ENCODE data around the gene CYB561. TPM values are rescaled to one million over a fixed set of nuclear protein-coding genes. Genes with fewer than 3 reads are reported as not detected.

Gene CYB561
- total RNA-seq, 1 experiment from 2014 or later: 35.1 TPM

GRCh38 chr17:63382826-63383225, 63.3 kb downstream of the CYB561 start:
- Mint-ChIP-seq H3K9me3 (peaks cover 7% of the 10 kb centered on the region), H3K4me3 (no peak overlapping the region), H3K4me1 (no peaks in the 10 kb centered on the region), H3K27me3 (ENCODE audit: low read depth) (no peaks in the 10 kb centered on the region), H3K36me3 (peaks cover 3% of the 10 kb centered on the region; the same call in 1 of the 2 replicates), H3K27ac (no peak overlapping the region)
- POLR2A ChIA-PET: no interaction called here
- ATAC-seq: no peak
- no peak for TF ChIP-seq NR1H2 (CRISPR knock-in tag; IDR thresholded peaks at IDR 0.05)
- TF ChIP-seq CBFB (CRISPR knock-in tag; IDR thresholded peaks at IDR 0.05; ENCODE audit: low read depth): no peak
- no peak for TF ChIP-seq FOXP1 (CRISPR knock-in tag; IDR thresholded peaks at IDR 0.05; ENCODE audit: borderline replicate concordance)
- TF ChIP-seq ZNF219 (CRISPR knock-in tag; IDR thresholded peaks at IDR 0.05; ENCODE audit: borderline replicate concordance): no peak
- no peak for TF ChIP-seq ZNF263 (CRISPR knock-in tag; IDR thresholded peaks at IDR 0.05; ENCODE audit: low read depth)
- TF ChIP-seq ZNF281 (CRISPR knock-in tag; IDR thresholded peaks at IDR 0.05): no peak
- TF ChIP-seq USF1 (CRISPR knock-in tag; IDR thresholded peaks at IDR 0.05): no peak
- no peak for TF ChIP-seq SMAD4 (CRISPR knock-in tag; IDR thresholded peaks at IDR 0.05)
- TF ChIP-seq ZNF423 (CRISPR knock-in tag; IDR thresholded peaks at IDR 0.05): no peak
- TF ChIP-seq ZNF671 (CRISPR knock-in tag; IDR thresholded peaks at IDR 0.05): no peak
- no peak for TF ChIP-seq CDX4 (CRISPR knock-in tag; IDR thresholded peaks at IDR 0.05; ENCODE audit: borderline replicate concordance)
- DNase-seq (ENCODE audit: low spot score): no peak
- CTCF ChIA-PET: no interaction called here

Other genes with a start within 250 kb of the CYB561 start
- gene ACE, start 30.8 kb upstream of the CYB561 start, total RNA-seq (2021): 7.0 to 8.1 TPM (median 7.8 TPM) in 3 replicates
- gene KCNH6, start 77.1 kb upstream of the CYB561 start, total RNA-seq (2021): 2.1 to 2.4 TPM (median 2.3 TPM) in 3 replicates
- 91.5 to 99.8 TPM (median 97.8 TPM) in 3 replicates for gene DCAF7, start 104.2 kb upstream of the CYB561 start, total RNA-seq (2021)
- 22.8 to 26.9 TPM (median 24.1 TPM) in 3 replicates for gene TACO1, start 154.6 kb upstream of the CYB561 start, total RNA-seq (2021)
- 21.8 to 25.7 TPM (median 22.5 TPM) in 3 replicates for gene MAP3K3, start 176.1 kb upstream of the CYB561 start, total RNA-seq (2021)

All from WTC11 (cell line).